Measurements from ENCODE around the gene ZNF275.
"Not testable (repeated sequence)": the region's sequence is repeated elsewhere in the genome, so short reads cannot be mapped to it uniquely, and the experiment has no call there.

ZNF275 gene

DNA sequence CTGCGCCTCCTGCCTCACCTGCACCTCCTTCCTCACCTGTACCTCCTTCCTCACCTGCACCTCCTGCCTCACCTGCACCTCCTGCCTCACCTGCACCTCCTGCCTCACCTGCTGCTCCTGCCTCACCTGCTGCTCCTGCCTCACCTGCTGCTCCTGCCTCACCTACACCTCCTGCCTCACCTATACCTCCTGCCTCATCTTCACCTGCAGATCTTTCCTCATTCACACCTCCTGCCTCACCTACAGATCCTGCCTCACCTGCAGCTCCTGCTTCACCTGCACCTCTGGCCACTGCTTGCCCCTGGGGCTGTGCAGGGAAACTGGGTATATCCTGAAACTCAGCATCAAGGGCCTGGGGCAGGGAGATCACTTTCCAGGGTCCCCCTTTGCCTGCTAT, 13.9 kb upstream of the ZNF275 start:
- peaks cover 16% of the 10 kb centered on the region for H3K27me3 ChIP-seq (ENCODE audit: control insufficient read depth, insufficient read depth, low read length)
- H3K4me3 ChIP-seq (ENCODE audit: low read depth, low read length); H3K36me3 ChIP-seq (ENCODE audit: control insufficient read depth, insufficient read depth, low read length); H3K4me1 ChIP-seq (ENCODE audit: control insufficient read depth, insufficient read depth, low read length); H3K27ac ChIP-seq (ENCODE audit: low read depth, low read length); H3K9ac ChIP-seq (ENCODE audit: low read depth, low read length): not testable (repeated sequence)
- peaks cover 19% of the 10 kb centered on the region for H3K9me3 ChIP-seq (ENCODE audit: control insufficient read depth, insufficient read depth, low read length)

DNA sequence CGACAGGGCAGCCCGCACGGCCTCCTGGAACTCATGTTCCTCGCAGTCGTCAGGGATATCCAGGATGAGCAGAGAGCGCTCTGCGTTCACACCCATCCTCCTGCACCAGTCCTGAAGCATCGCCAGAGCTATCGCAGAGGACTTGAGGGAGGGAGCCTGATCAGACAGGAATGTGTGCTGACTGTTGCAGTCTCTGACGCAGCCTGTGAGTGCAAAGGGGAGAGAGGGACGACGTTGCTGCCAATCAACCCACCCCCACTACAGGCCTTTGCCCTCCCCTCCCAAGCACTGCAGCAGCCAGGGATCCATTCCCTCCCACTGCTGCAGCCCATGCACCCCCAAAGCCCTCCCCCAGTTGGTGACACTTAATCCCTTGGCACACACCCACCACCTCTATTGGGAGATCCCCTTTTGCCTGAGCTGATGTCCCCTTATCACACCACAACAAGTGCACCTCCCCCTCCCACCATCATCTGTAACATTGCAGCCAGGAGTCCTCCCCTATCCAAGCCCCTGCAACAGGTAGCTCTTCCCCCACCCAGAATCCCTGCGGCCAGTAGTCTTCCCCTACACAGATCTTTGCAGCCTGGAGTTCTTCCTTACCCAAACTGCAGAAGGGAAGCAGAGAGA, 13.3 kb upstream of the ZNF275 start:
- H3K4me1 ChIP-seq (ENCODE audit: control insufficient read depth, insufficient read depth, low read length): no peaks in the 10 kb centered on the region
- no peaks in the 10 kb centered on the region for H3K36me3 ChIP-seq (ENCODE audit: control insufficient read depth, insufficient read depth, low read length)
- H3K9me3 ChIP-seq (ENCODE audit: control insufficient read depth, insufficient read depth, low read length): peaks cover 19% of the 10 kb centered on the region
- no peak overlapping the region for H3K9ac ChIP-seq (ENCODE audit: low read depth, low read length)
- H3K27ac ChIP-seq (ENCODE audit: low read depth, low read length): no peak overlapping the region
- H3K4me3 ChIP-seq (ENCODE audit: low read depth, low read length): peak overlapping the region; percentile 40; the same call in 1 of the 2 replicates
- H3K27me3 ChIP-seq (ENCODE audit: control insufficient read depth, insufficient read depth, low read length): peaks cover 16% of the 10 kb centered on the region

- Histone ChIP-seq H3K4me1 (ENCODE audit: control insufficient read depth, insufficient read depth, low read length) (no peaks in the 10 kb centered on the region), H3K36me3 (ENCODE audit: control insufficient read depth, insufficient read depth, low read length) (no peaks in the 10 kb centered on the region), H3K4me3 (ENCODE audit: low read depth, low read length) (peak within 1 kb of the TSS; percentile 53), H3K27me3 (ENCODE audit: control insufficient read depth, insufficient read depth, low read length) (peaks cover 16% of the 10 kb centered on the region), H3K9me3 (ENCODE audit: control insufficient read depth, insufficient read depth, low read length) (peaks cover 19% of the 10 kb centered on the region), H3K27ac (ENCODE audit: low read depth, low read length) (no peak within 1 kb of the TSS), H3K9ac (ENCODE audit: low read depth, low read length) (no peak within 1 kb of the TSS)
Measured at GRCh38 chrX:153321381-153322124, 12.4 kb upstream of the ZNF275 start, which contains the start of gene PNMA6F. PNMA6F (minus strand) TSS chrX:153321767; CDS start chrX:153320674, 1,093 bp downstream.

DNA sequence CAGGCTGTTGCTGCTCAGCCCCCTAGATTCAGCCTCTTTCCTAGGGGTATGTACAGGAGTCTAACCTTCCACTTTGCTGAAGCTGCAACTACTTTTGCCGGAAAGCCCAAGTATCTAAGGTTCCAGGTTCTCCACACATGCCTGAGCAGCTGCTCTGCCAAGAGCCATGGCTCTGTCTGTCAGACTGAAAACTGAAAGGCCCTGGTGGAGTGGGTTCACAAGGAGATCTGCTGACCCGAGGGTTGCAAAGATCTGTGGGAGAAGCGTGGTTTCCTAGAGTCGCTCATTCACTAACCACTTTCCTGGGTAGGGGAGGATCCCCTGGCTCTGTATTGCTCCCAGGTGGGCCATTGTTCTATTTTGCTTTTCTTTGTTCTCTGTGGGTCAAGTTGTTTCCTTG, 6.4 kb upstream of the ZNF275 start:
- no peaks in the 10 kb centered on the region for H3K36me3 ChIP-seq (ENCODE audit: control insufficient read depth, insufficient read depth, low read length)
- no peak overlapping the region for H3K27ac ChIP-seq (ENCODE audit: low read depth, low read length)
- H3K4me1 ChIP-seq (ENCODE audit: control insufficient read depth, insufficient read depth, low read length): no peaks in the 10 kb centered on the region
- H3K27me3 ChIP-seq (ENCODE audit: control insufficient read depth, insufficient read depth, low read length): no peaks in the 10 kb centered on the region
- H3K4me3 ChIP-seq (ENCODE audit: low read depth, low read length): no peak overlapping the region
- peaks cover 28% of the 10 kb centered on the region for H3K9me3 ChIP-seq (ENCODE audit: control insufficient read depth, insufficient read depth, low read length)
- H3K9ac ChIP-seq (ENCODE audit: low read depth, low read length): no peak overlapping the region

- peaks cover 32% of the 10 kb centered on the region for H3K9me3 ChIP-seq (ENCODE audit: control insufficient read depth, insufficient read depth, low read length)
- peak overlapping the region; percentile 77 for H3K4me3 ChIP-seq (ENCODE audit: low read depth, low read length)
- no peak overlapping the region for H3K9ac ChIP-seq (ENCODE audit: low read depth, low read length)
- 0 out of 2 replicates have a peak, but pooled peaks cover 3% of the 10 kb centered on the region for H3K36me3 ChIP-seq (ENCODE audit: control insufficient read depth, insufficient read depth, low read length)
- H3K27me3 ChIP-seq (ENCODE audit: control insufficient read depth, insufficient read depth, low read length): no peaks in the 10 kb centered on the region
- no peak overlapping the region for H3K27ac ChIP-seq (ENCODE audit: low read depth, low read length)
- H3K4me1 ChIP-seq (ENCODE audit: control insufficient read depth, insufficient read depth, low read length): no peaks in the 10 kb centered on the region
Measured at GRCh38 chrX:153333266-153333665, 687 bp upstream of the ZNF275 start.

DNA sequence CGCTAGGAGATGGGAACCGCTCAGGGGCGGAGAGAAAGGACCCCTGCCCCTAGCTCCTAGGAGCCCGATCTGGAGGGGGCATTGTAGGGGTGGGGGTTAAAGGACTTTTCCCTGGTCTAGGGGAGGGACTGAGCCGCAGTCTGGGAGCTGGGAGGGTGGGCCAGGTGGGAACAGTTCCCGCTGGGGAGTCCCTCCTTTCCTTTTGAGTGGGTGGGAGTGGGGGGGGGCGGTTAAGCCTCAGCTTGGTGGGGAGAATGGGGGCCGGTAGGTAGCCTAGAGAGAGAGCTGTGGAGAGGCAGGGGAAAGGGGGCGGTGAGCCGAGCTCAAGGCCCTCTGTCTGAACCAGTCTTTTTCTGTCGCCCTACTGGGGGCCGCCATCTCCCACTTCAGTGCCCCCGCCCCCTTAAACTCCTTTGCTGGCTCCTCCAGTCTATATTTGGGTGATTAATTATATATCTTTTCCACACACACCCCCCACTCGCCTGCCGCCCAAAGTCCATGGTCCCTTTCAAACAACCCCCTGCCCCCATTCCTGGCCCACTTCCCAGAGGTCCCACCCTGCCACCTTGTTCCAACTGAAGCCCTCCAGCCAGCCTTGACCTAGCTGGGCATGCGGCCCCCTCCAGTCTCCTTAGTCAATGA, 822 bp downstream of the ZNF275 start:
- Histone ChIP-seq H3K36me3 (ENCODE audit: control insufficient read depth, insufficient read depth, low read length) (peaks cover 8% of the 10 kb centered on the region; the same call in 1 of the 2 replicates), H3K4me1 (ENCODE audit: control insufficient read depth, insufficient read depth, low read length) (no peaks in the 10 kb centered on the region), H3K9me3 (ENCODE audit: control insufficient read depth, insufficient read depth, low read length) (peaks cover 35% of the 10 kb centered on the region), H3K27ac (ENCODE audit: low read depth, low read length) (no peak overlapping the region), H3K9ac (ENCODE audit: low read depth, low read length) (no peak overlapping the region), H3K27me3 (ENCODE audit: control insufficient read depth, insufficient read depth, low read length) (no peaks in the 10 kb centered on the region), H3K4me3 (ENCODE audit: low read depth, low read length) (peak overlapping the region; percentile 77)

DNA sequence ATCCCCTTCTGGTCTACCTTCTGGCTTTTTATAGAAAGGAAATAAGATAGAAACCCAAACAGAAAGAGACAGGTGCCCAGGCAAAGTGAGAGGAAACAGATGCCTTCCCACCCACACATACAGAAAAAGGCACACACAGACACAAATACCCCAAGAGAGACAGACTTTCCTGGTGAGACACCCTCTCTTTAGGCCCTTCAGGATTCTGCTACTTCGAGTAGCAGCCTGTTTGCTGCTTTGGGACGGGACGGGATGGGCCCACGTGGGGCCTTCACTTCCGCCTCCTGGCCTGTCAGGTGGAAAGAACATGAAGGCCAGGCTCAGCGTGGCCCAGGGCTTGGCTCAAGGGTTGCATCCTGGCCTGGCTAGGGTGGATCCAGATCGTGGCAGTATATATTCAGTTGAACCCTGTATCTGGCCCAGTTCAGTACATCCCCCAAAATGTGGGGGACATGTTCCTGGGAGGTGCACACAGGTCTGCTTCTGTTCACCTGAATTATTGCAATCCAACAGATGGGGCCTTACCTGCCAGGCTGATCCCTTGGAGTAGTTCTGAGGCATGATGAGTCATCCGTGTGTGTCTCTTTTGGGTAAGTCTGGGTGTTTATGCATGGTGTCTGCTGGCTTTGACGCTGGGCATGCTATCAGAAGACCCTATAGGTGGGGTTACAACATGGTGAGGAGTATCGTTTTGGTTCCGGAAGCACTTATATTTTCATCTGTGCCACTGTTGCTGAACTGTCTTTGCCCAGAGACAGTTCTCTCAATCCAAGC, 2.4 kb downstream of the ZNF275 start:
- Histone ChIP-seq H3K4me3 (ENCODE audit: low read depth, low read length) (no peak overlapping the region), H3K9me3 (ENCODE audit: control insufficient read depth, insufficient read depth, low read length) (peaks cover 33% of the 10 kb centered on the region), H3K9ac (ENCODE audit: low read depth, low read length) (no peak overlapping the region), H3K27me3 (ENCODE audit: control insufficient read depth, insufficient read depth, low read length) (no peaks in the 10 kb centered on the region), H3K27ac (ENCODE audit: low read depth, low read length) (no peak overlapping the region), H3K4me1 (ENCODE audit: control insufficient read depth, insufficient read depth, low read length) (no peaks in the 10 kb centered on the region), H3K36me3 (ENCODE audit: control insufficient read depth, insufficient read depth, low read length) (peaks cover 8% of the 10 kb centered on the region; the same call in 1 of the 2 replicates)

DNA sequence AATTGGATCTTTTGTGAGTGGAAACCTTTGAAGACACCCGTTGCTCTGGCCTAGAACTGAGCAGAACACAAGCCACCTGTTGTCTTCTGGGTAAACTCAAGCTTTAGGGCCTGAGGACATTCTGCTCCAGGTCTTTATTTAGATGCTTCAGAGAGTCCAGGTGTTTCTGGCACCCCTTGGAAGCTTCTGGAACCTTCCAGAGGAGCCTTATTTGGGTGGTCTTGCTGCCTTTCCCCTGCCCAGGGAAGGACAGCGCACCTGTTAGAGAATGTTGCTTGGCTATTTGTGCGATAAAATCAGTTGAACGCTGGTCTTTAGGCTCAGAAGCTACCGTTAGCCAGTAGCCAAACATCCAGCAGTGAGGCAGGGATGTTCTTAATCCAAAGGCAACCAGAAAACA, 3.0 kb downstream of the ZNF275 start:
- no peak overlapping the region for H3K9ac ChIP-seq (ENCODE audit: low read depth, low read length)
- no peak overlapping the region for H3K4me3 ChIP-seq (ENCODE audit: low read depth, low read length)
- H3K36me3 ChIP-seq (ENCODE audit: control insufficient read depth, insufficient read depth, low read length): peaks cover 8% of the 10 kb centered on the region; the same call in 1 of the 2 replicates
- H3K4me1 ChIP-seq (ENCODE audit: control insufficient read depth, insufficient read depth, low read length): no peaks in the 10 kb centered on the region
- H3K9me3 ChIP-seq (ENCODE audit: control insufficient read depth, insufficient read depth, low read length): peaks cover 35% of the 10 kb centered on the region
- no peaks in the 10 kb centered on the region for H3K27me3 ChIP-seq (ENCODE audit: control insufficient read depth, insufficient read depth, low read length)
- H3K27ac ChIP-seq (ENCODE audit: low read depth, low read length): no peak overlapping the region

DNA sequence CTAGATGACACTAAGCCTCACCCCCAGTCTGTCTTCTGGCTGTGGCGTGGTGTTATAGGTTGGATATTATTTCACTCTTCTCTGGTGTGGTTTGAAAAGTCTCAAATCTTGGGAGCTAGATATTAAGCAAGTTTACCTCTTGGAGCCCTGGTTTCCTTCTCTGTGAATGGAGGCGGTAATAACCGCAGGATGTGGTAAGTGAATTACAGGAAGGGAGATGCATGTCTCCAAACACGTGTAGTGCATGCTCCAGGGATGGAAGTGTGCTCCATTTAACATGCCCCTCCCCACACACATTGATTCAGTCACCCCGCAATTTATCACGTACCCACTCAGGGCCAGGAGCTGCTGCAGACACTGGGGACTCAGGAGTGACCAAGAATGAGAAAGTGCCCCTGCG, 4.9 kb downstream of the ZNF275 start:
- Histone ChIP-seq H3K27ac (ENCODE audit: low read depth, low read length) (no peak overlapping the region), H3K4me1 (ENCODE audit: control insufficient read depth, insufficient read depth, low read length) (no peaks in the 10 kb centered on the region), H3K9me3 (ENCODE audit: control insufficient read depth, insufficient read depth, low read length) (peaks cover 40% of the 10 kb centered on the region), H3K9ac (ENCODE audit: low read depth, low read length) (no peak overlapping the region), H3K27me3 (ENCODE audit: control insufficient read depth, insufficient read depth, low read length) (no peaks in the 10 kb centered on the region), H3K36me3 (ENCODE audit: control insufficient read depth, insufficient read depth, low read length) (peaks cover 11% of the 10 kb centered on the region; the same call in 1 of the 2 replicates), H3K4me3 (ENCODE audit: low read depth, low read length) (no peak overlapping the region)

DNA sequence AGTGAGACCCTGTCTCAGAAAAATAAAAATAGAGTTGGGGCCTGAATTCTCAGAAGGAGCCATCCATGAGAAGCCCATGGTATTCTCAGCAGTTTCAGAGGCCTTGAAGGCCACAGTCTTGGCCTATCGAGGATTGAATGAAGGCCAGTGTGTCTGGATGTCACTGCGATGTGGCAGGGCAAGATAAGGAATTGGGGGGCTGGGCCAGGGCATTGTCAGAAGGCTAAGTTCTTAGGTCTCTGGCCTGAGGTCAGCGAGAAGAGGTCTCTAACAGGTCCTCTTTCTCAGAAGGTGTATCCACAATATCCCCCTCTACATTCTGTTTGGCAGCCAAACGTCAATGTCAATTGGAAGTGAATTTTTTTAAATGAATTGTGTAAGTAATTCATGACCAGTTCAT, 5.7 kb downstream of the ZNF275 start:
- no peaks in the 10 kb centered on the region for H3K4me1 ChIP-seq (ENCODE audit: control insufficient read depth, insufficient read depth, low read length)
- H3K4me3 ChIP-seq (ENCODE audit: low read depth, low read length): no peak overlapping the region
- H3K27me3 ChIP-seq (ENCODE audit: control insufficient read depth, insufficient read depth, low read length): no peaks in the 10 kb centered on the region
- H3K36me3 ChIP-seq (ENCODE audit: control insufficient read depth, insufficient read depth, low read length): peaks cover 13% of the 10 kb centered on the region; the same call in 1 of the 2 replicates
- H3K9ac ChIP-seq (ENCODE audit: low read depth, low read length): no peak overlapping the region
- no peak overlapping the region for H3K27ac ChIP-seq (ENCODE audit: low read depth, low read length)
- peaks cover 45% of the 10 kb centered on the region for H3K9me3 ChIP-seq (ENCODE audit: control insufficient read depth, insufficient read depth, low read length)
